Astrocyte of the spinal cord (primary cell): ENCODE data around the gene CADPS.
A peak's percentile ranks its signal among the peaks of the same experiment; 100 is the strongest.

Experiments
- DNase-seq: peaks from one replicate; pipeline ENCODE4 v3.0.0; 2011; ENCODE audit warnings: low read depth, low spot score
- H3K4me3 ChIP-seq: 2 replicates; pipeline ENCODE4 v1.5.1; 2011; ENCODE audit warnings: low read depth, mild to moderate bottlenecking, low read length, moderate library complexity
- CTCF ChIP-seq: IDR thresholded peaks from 2 replicates; pipeline ENCODE4 v1.5.1; 2012; ENCODE audit warnings: low read depth, mild to moderate bottlenecking, low read length, inconsistent platforms
- in situ Hi-C: cut with HindIII; loops from 2 replicates; pipeline ENCODE4 v1.10.0; 2017; ENCODE audit warnings: low sequenced_read_pairs

Gene CADPS

DNA sequence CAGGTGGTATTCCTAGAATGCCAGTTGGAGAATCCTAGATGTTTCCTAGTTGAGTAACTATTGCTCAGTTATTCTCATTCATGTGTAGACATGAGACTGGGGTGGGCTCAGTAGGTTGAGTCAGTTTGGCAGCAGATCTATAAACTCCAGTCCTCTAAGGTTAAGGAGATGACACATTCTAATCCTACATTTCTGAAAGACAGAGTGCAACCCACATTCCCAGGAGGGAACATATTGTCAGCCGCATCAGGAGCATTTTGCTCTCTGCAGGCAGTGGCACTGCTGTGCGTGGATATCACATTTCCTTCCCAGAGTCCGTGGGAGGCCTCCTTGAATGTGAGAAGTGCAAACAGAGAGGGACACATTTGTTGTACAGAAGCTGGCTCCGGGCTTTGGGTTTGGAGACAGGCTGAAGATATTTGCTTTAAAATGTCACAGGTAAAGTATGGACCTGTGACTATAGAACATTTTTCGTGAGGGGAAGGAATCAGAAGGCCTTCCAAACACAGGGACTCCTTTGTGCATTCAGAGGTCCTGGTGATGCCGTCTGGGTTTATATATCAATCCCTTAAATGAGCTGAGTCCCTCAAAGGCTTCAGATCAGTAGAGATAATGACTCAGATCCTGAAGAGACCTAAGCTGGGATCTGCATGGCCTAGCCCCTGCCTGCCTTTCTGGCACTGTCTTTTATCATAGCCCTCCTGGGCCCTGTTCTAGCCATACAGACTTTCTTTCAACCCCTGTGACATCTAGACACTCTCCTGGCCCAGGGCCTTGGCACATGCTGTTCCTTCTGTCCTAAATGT lies 156.5 kb downstream of the CADPS start:
- DNase-seq: peak; percentile 20
- in situ Hi-C loops: no loop called here
- TF ChIP-seq CTCF: no peak
- no peak overlapping the region for H3K4me3 ChIP-seq

- TF ChIP-seq CTCF: no peak
- in situ Hi-C loops: no loop called here
- H3K4me3 ChIP-seq: no peak overlapping the region
- DNase-seq: peak; percentile 6
Observed at GRCh38 chr3:62718011-62718410, 157.2 kb downstream of the CADPS start.

- no peak for TF ChIP-seq CTCF
- no peak for DNase-seq
- H3K4me3 ChIP-seq: no peak overlapping the region
- in situ Hi-C loops: no loop called here
Observed at GRCh38 chr3:62712746-62713145, 162.5 kb downstream of the CADPS start.

GRCh38 chr3:62710751-62711150 lies 164.5 kb downstream of the CADPS start:
- DNase-seq: no peak
- in situ Hi-C loops: no loop called here
- no peak for TF ChIP-seq CTCF
- no peak overlapping the region for H3K4me3 ChIP-seq

- in situ Hi-C loops: no loop called here
- H3K4me3 ChIP-seq: no peak overlapping the region
- DNase-seq: no peak
- TF ChIP-seq CTCF: no peak
Observed at GRCh38 chr3:62708638-62709373, 166.4 kb downstream of the CADPS start.

DNA sequence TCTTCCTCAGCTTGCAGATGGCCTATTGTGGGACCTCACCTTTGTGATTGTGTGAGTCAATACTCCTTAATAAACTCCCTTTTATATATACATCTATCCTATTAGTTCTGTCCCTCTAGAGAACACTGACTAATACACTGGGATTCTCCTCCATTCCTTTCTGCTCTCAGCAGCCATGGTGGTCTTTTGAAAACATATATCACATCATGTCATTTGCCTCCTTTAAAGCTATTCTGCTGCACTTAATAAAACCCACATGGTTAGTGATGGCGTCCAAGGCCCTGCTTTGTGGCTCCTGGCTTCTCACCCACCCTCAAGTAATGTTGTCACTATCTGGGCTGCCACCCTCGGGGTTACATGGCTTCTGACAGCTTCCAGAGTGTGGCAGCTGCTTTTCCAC lies 169.5 kb downstream of the CADPS start:
- in situ Hi-C loops: no loop called here
- TF ChIP-seq CTCF: no peak
- DNase-seq: no peak
- no peak overlapping the region for H3K4me3 ChIP-seq
